Skin of body (tissue), 2 donors: ENCODE results near the gene PSMA5. TPM values are rescaled to one million over a fixed set of nuclear protein-coding genes. Genes with fewer than 3 reads are reported as not detected.
"Not testable (repeated sequence)": the region's sequence is repeated elsewhere in the genome, so short reads cannot be mapped to it uniquely, and the experiment has no call there.

Experiments
- DNase-seq: peaks from one replicate; lab custom pipeline; 2025; lab: John Stamatoyannopoulos, UW
- total RNA-seq: library from RNA; depleted of rRNA; stranded (reverse); fragments of >200 nt; gene quantifications from one replicate; pipeline ENCODE4 v1.2.3, GENCODE V29; 2014

PSMA5 gene
- total RNA-seq, 1 donor from 2014 or later = 24.6 TPM

- DNase-seq = peak; percentile 30
Measured at GRCh38 chr1:109392788-109393616, 33.2 kb downstream of the PSMA5 start.

- DNase-seq = no peak
Measured at GRCh38 chr1:109392037-109392787, 34.0 kb downstream of the PSMA5 start.

GRCh38 chr1:109391626-109392025 lies 34.6 kb downstream of the PSMA5 start:
- no peak for DNase-seq

- DNase-seq = no peak
Measured at GRCh38 chr1:109391157-109391556, 35.1 kb downstream of the PSMA5 start.

GRCh38 chr1:109389638-109390341 lies 36.5 kb downstream of the PSMA5 start:
- DNase-seq = no peak

GRCh38 chr1:109388884-109389637 lies 37.2 kb downstream of the PSMA5 start:
- no peak for DNase-seq

- DNase-seq = no peak
Measured at GRCh38 chr1:109388208-109388711, 38.0 kb downstream of the PSMA5 start.

GRCh38 chr1:109386054-109386717 lies 40.1 kb downstream of the PSMA5 start:
- DNase-seq = no peak

GRCh38 chr1:109385417-109385816 lies 40.8 kb downstream of the PSMA5 start:
- DNase-seq = no peak

GRCh38 chr1:109383854-109384253 lies 42.4 kb downstream of the PSMA5 start:
- no peak for DNase-seq

- DNase-seq = no peak
Measured at GRCh38 chr1:109383087-109383779, 43.0 kb downstream of the PSMA5 start.

GRCh38 chr1:109381573-109381972 lies 44.7 kb downstream of the PSMA5 start:
- DNase-seq = no peak

GRCh38 chr1:109379907-109380306 lies 46.3 kb downstream of the PSMA5 start:
- no peak for DNase-seq

- no peak for DNase-seq
Measured at GRCh38 chr1:109379422-109379821, 46.8 kb downstream of the PSMA5 start.

- no peak for DNase-seq
Measured at GRCh38 chr1:109377698-109378097, 48.5 kb downstream of the PSMA5 start.

- DNase-seq = not testable (repeated sequence)
Measured at GRCh38 chr1:109373696-109374095, 52.6 kb downstream of the PSMA5 start.

GRCh38 chr1:109373126-109373525 lies 53.1 kb downstream of the PSMA5 start:
- no peak for DNase-seq

- no peak for DNase-seq
Measured at GRCh38 chr1:109372281-109372680, 54.0 kb downstream of the PSMA5 start.

GRCh38 chr1:109371341-109371739 lies 54.9 kb downstream of the PSMA5 start:
- DNase-seq = no peak
